Measurements from ENCODE around the gene PALM2AKAP2.
"Not testable (repeated sequence)": the region's sequence is repeated elsewhere in the genome, so short reads cannot be mapped to it uniquely, and the experiment has no call there.

PALM2AKAP2 gene

GRCh38 chr9:109817846-109818472 lies 38.0 kb downstream of the PALM2AKAP2 start:
- no peak overlapping the region for H3K27ac ChIP-seq

GRCh38 chr9:109821711-109822110 lies 41.7 kb downstream of the PALM2AKAP2 start:
- no peak for TF ChIP-seq CTCF (IDR thresholded peaks at IDR 0.05; ENCODE audit: low read depth, low read length)
- DNase-seq, result no peak
- no peaks in the 10 kb centered on the region for H3K36me3 ChIP-seq
- H3K27me3 ChIP-seq (ENCODE audit: insufficient read depth, low read depth, severe bottlenecking), result peaks cover 75% of the 10 kb centered on the region
- H3K9me3 ChIP-seq (ENCODE audit: severe bottlenecking), result no peaks in the 10 kb centered on the region
- no peak overlapping the region for H3K4me3 ChIP-seq (ENCODE audit: low read depth, low read length)
- no peak overlapping the region for H3K27ac ChIP-seq

More at GRCh38 chr9:109817846-109818472, 38.0 kb downstream of the PALM2AKAP2 start:
- peak; percentile 76 for TF ChIP-seq CTCF (IDR thresholded peaks at IDR 0.05; ENCODE audit: low read depth, low read length)
- peak; percentile 62 for DNase-seq
- no peak overlapping the region for H3K4me3 ChIP-seq (ENCODE audit: low read depth, low read length)
- H3K27me3 ChIP-seq (ENCODE audit: insufficient read depth, low read depth, severe bottlenecking), result peaks cover 95% of the 10 kb centered on the region
- no peaks in the 10 kb centered on the region for H3K36me3 ChIP-seq
- no peaks in the 10 kb centered on the region for H3K9me3 ChIP-seq (ENCODE audit: severe bottlenecking)

- H3K27ac ChIP-seq; H3K9me3 ChIP-seq (ENCODE audit: severe bottlenecking); DNase-seq: not testable (repeated sequence)
Measured at GRCh38 chr9:109825383-109825782, 45.4 kb downstream of the PALM2AKAP2 start.

GRCh38 chr9:109826559-109826958 lies 46.6 kb downstream of the PALM2AKAP2 start:
- no peak overlapping the region for H3K27ac ChIP-seq
- no peak overlapping the region for H3K4me3 ChIP-seq (ENCODE audit: low read depth, low read length)
- H3K9me3 ChIP-seq (ENCODE audit: severe bottlenecking), result no peaks in the 10 kb centered on the region
- peaks cover 70% of the 10 kb centered on the region for H3K27me3 ChIP-seq (ENCODE audit: insufficient read depth, low read depth, severe bottlenecking)
- DNase-seq, result no peak
- H3K36me3 ChIP-seq, result no peaks in the 10 kb centered on the region
- no peak for TF ChIP-seq CTCF (IDR thresholded peaks at IDR 0.05; ENCODE audit: low read depth, low read length)

More at GRCh38 chr9:109825383-109825782, 45.4 kb downstream of the PALM2AKAP2 start:
- not testable (repeated sequence) for H3K4me3 ChIP-seq (ENCODE audit: low read depth, low read length); H3K36me3 ChIP-seq
- H3K27me3 ChIP-seq (ENCODE audit: insufficient read depth, low read depth, severe bottlenecking), result peaks cover 70% of the 10 kb centered on the region

- H3K4me3 ChIP-seq (ENCODE audit: low read depth, low read length), result no peak overlapping the region
- H3K27ac ChIP-seq, result no peak overlapping the region
- H3K27me3 ChIP-seq (ENCODE audit: insufficient read depth, low read depth, severe bottlenecking), result peaks cover 73% of the 10 kb centered on the region
- no peaks in the 10 kb centered on the region for H3K36me3 ChIP-seq
- TF ChIP-seq CTCF (IDR thresholded peaks at IDR 0.05; ENCODE audit: low read depth, low read length), result no peak
- no peaks in the 10 kb centered on the region for H3K9me3 ChIP-seq (ENCODE audit: severe bottlenecking)
- no peak for DNase-seq
Measured at GRCh38 chr9:109828254-109828653, 48.3 kb downstream of the PALM2AKAP2 start.

Data from WERI-Rb-1 (cell line).